Uterus (tissue), 4 donors: ENCODE data around the gene IVNS1ABP. TPM values are rescaled to one million over a fixed set of nuclear protein-coding genes. Genes with fewer than 3 reads are reported as not detected.

ENCODE experiments used
- DNase-seq, 2 donors: peaks; one replicate each; pipeline ENCODE4 v3.0.0-alpha.2; 2019 to 2020
- H3K27ac ChIP-seq, 2 donors: fragments of 200-600 bp; sonication (generic); 1 replicate in 1 of 2; 2 replicates in 1 of 2; pipeline ENCODE4 v1.5.1; 2016 to 2018
- H3K27me3 ChIP-seq, 2 donors: fragments of 200-600 bp; sonication (generic); one replicate each; pipeline ENCODE4 v1.5.1; 2018 to 2019; ENCODE audit warnings: control low read depth in 1 of 2
- H3K36me3 ChIP-seq, 2 donors: fragments of 200-600 bp; sonication (generic); one replicate each; pipeline ENCODE4 v1.5.1; 2019; ENCODE audit warnings: control low read depth in 1 of 2
- H3K4me1 ChIP-seq, 2 donors: fragments of 200-600 bp; sonication (generic); one replicate each; pipeline ENCODE4 v1.5.1; 2018 to 2019; ENCODE audit warnings: control low read depth in 1 of 2
- H3K4me3 ChIP-seq, 2 donors: fragments of 200-600 bp; sonication (generic); 1 replicate in 1 of 2; 2 replicates in 1 of 2; pipeline ENCODE4 v1.5.1; 2018 to 2019; ENCODE audit warnings: mild to moderate bottlenecking in 1 of 2
- H3K9me3 ChIP-seq, 2 donors: fragments of 200-600 bp; sonication (generic); one replicate each; pipeline ENCODE4 v1.5.1; 2019; ENCODE audit warnings: control low read depth in 1 of 2
- CTCF ChIP-seq, 4 experiments: fragments of 200-600 bp in 2 of 4; fragments of 450-650 bp in 2 of 4; sonication (generic) in 2 of 4; IDR thresholded peaks; one replicate each; pipeline ENCODE4 v1.5.1; 2016 to 2019; ENCODE audit warnings: antibody characterized with exemption in 4 of 4, mild to moderate bottlenecking in 2 of 4, moderate library complexity in 1 of 4
- POLR2A ChIP-seq, 2 donors: fragments of 450-650 bp; IDR thresholded peaks; one replicate each; pipeline ENCODE4 v1.6.1; 2016; ENCODE audit warnings: antibody characterized with exemption in 2 of 2, mild to moderate bottlenecking in 1 of 2, moderate library complexity in 1 of 2
- intact Hi-C: fragments of 100-400 bp; cut with DNase I; formaldehyde crosslinking; loops from one replicate; pipeline ENCODE4 v1.15.1; 2023; ENCODE audit warnings: low total_unique reads
- total RNA-seq, 4 donors: library from RNA; depleted of rRNA in 3 of 4; stranded (reverse); fragments of >200 nt in 3 of 4; gene quantifications; one replicate each; pipeline versions ENCODE4 v1.1.0 to v1.2.4, GENCODE V29; 2014 to 2023
- donor health status: DM: yes; HTN: yes; CAD: no.

Gene IVNS1ABP
- total RNA-seq, 4 donors from 2014 or later, result 28.8 to 113 (median 39.4) TPM

GRCh38 chr1:185342672-185343259, 25.7 kb upstream of the IVNS1ABP start:
- DNase-seq, result no peak
- no peaks in the 10 kb centered on the region for H3K36me3 ChIP-seq
- no peaks in the 10 kb centered on the region for H3K4me1 ChIP-seq
- no peaks in the 10 kb centered on the region for H3K9me3 ChIP-seq
- TF ChIP-seq CTCF (IDR thresholded peaks at IDR 0.05) (no peak), POLR2A (IDR thresholded peaks at IDR 0.05) (no peak)
- no peaks in the 10 kb centered on the region for H3K27me3 ChIP-seq
- intact Hi-C loops, result no loop called here
- H3K4me3 ChIP-seq, result no peak overlapping the region
- no peak overlapping the region for H3K27ac ChIP-seq

GRCh38 chr1:185342017-185342416, 25.0 kb upstream of the IVNS1ABP start:
- Histone ChIP-seq H3K4me1 (no peaks in the 10 kb centered on the region), H3K27me3 (no peaks in the 10 kb centered on the region), H3K36me3 (no peaks in the 10 kb centered on the region), H3K27ac (no peak overlapping the region), H3K9me3 (no peaks in the 10 kb centered on the region), H3K4me3 (no peak overlapping the region)
- DNase-seq, result no peak
- no peak for TF ChIP-seq CTCF (IDR thresholded peaks at IDR 0.05)
- intact Hi-C loops, result no loop called here

- intact Hi-C loops, result no loop called here
- no peak for DNase-seq
- no peak overlapping the region for H3K27ac ChIP-seq
- TF ChIP-seq POLR2A (IDR thresholded peaks at IDR 0.05), result no peak
- TF ChIP-seq CTCF (IDR thresholded peaks at IDR 0.05), result no peak
- H3K4me3 ChIP-seq, result no peak overlapping the region
- H3K9me3 ChIP-seq, result no peaks in the 10 kb centered on the region
- H3K4me1 ChIP-seq, result no peaks in the 10 kb centered on the region
- no peaks in the 10 kb centered on the region for H3K27me3 ChIP-seq
- no peaks in the 10 kb centered on the region for H3K36me3 ChIP-seq
Measured at GRCh38 chr1:185341196-185341781, 24.2 kb upstream of the IVNS1ABP start.

GRCh38 chr1:185338719-185339622, 21.9 kb upstream of the IVNS1ABP start:
- no peaks in the 10 kb centered on the region for H3K27me3 ChIP-seq
- H3K9me3 ChIP-seq, result no peaks in the 10 kb centered on the region
- H3K4me1 ChIP-seq, result no peaks in the 10 kb centered on the region
- TF ChIP-seq CTCF (IDR thresholded peaks at IDR 0.05) (no peak), POLR2A (IDR thresholded peaks at IDR 0.05) (no peak)
- no peak overlapping the region for H3K4me3 ChIP-seq
- no peaks in the 10 kb centered on the region for H3K36me3 ChIP-seq
- intact Hi-C loops, result no loop called here
- no peak overlapping the region for H3K27ac ChIP-seq
- no peak for DNase-seq

GRCh38 chr1:185337246-185337645, 20.2 kb upstream of the IVNS1ABP start:
- no peak overlapping the region for H3K4me3 ChIP-seq
- H3K36me3 ChIP-seq, result no peaks in the 10 kb centered on the region
- no peaks in the 10 kb centered on the region for H3K27me3 ChIP-seq
- TF ChIP-seq CTCF (IDR thresholded peaks at IDR 0.05) (no peak), POLR2A (IDR thresholded peaks at IDR 0.05) (no peak)
- no peak overlapping the region for H3K27ac ChIP-seq
- H3K9me3 ChIP-seq, result no peaks in the 10 kb centered on the region
- no peak for DNase-seq
- no peaks in the 10 kb centered on the region for H3K4me1 ChIP-seq
- intact Hi-C loops, result no loop called here
